A549 (cell line): ENCODE measurements around the gene ANO2. TPM values are rescaled to one million over a fixed set of nuclear protein-coding genes. Genes with fewer than 3 reads are reported as not detected.

Experiments
- ATAC-seq, 2 experiments: fragments of 200-7000 bp in 1 of 2; fragments of >200 bp in 1 of 2; cut with Nextera tagmentation in 1 of 2; cut with Tn5 transposase in 1 of 2; 3 replicates each; pipeline versions ENCODE4 v1.8.0 to v1.9.1; 2018 to 2020; ENCODE audit warnings: mild to moderate bottlenecking in 1 of 2, moderate library complexity in 1 of 2
- CTCF ChIA-PET: fragments of 300-600 bp; sonication (Branson Sonifier 250); formaldehyde crosslinking; extraction: SDS; loops from one replicate; lab custom pipeline; 2021; ENCODE audit warnings: antibody characterized with exemption, inconsistent platforms; lab: Yijun Ruan, JAX
- POLR2A ChIA-PET: fragments of 350-600 bp; formaldehyde crosslinking; extraction: SDS; loops from one replicate; lab custom pipeline; 2021; ENCODE audit warnings: antibody characterized with exemption, inconsistent platforms; lab: Yijun Ruan, JAX
- DNase-seq, 2 experiments: peaks; one replicate each; pipeline versions ENCODE4 v3.0.0 to v3.0.0-alpha.2; 2011 to 2016; ENCODE audit warnings: low read depth in 1 of 2, low spot score in 1 of 2
- FAIRE-seq: peaks from 2 replicates; lab custom pipeline; 2011; peaks lifted over from hg19 to GRCh38; lab: Jason Lieb, UNC
- H3K27ac ChIP-seq, 2 experiments: fragments of >200 bp; sonication (Bioruptor Twin); formaldehyde crosslinking; 3 replicates each; pipeline ENCODE4 v1.5.1; 2016 to 2017
- H3K4me1 ChIP-seq: fragments of >200 bp; sonication (Bioruptor Twin); formaldehyde crosslinking; 3 replicates; pipeline ENCODE4 v1.6.1; 2016
- H3K4me2 ChIP-seq: fragments of >200 bp; sonication (Bioruptor Twin); formaldehyde crosslinking; 3 replicates; pipeline ENCODE4 v1.6.1; 2016
- H3K4me3 ChIP-seq: fragments of >200 bp; sonication (Bioruptor Twin); formaldehyde crosslinking; 3 replicates; pipeline ENCODE4 v1.5.1; 2016
- H3K9me3 ChIP-seq: fragments of >200 bp; sonication (Bioruptor Twin); formaldehyde crosslinking; 3 replicates; pipeline ENCODE4 v1.6.1; 2016
- BHLHE40 ChIP-seq: IDR thresholded peaks from 2 replicates; pipeline ENCODE4 v1.6.1; 2012; ENCODE audit warnings: low read depth, low read length, inconsistent platforms
- CBX2 ChIP-seq: fragments of 200-600 bp; sonication (generic); IDR thresholded peaks from 2 replicates; pipeline ENCODE4 v1.6.1; 2016; ENCODE audit warnings: low read depth, mild to moderate bottlenecking, borderline replicate concordance
- CBX8 ChIP-seq: fragments of 200-600 bp; sonication (generic); IDR thresholded peaks from 2 replicates; pipeline ENCODE4 v1.6.1; 2016
- CEBPB ChIP-seq, 2 experiments: fragments of >200 bp in 1 of 2; sonication (Bioruptor Twin) in 1 of 2; formaldehyde crosslinking in 1 of 2; IDR thresholded peaks; 2 replicates each; pipeline ENCODE4 v1.6.1; 2012 to 2016
- EHMT2 ChIP-seq: fragments of 200-600 bp; sonication (generic); IDR thresholded peaks from 2 replicates; pipeline ENCODE4 v1.6.1; 2016; ENCODE audit warnings: antibody characterized with exemption, low read depth, mild to moderate bottlenecking, moderate library complexity
- FOSB ChIP-seq: fragments of 250-450 bp; sonication (Bioruptor Pico); IDR thresholded peaks from 2 replicates; pipeline ENCODE4 v1.5.0; 2020; ENCODE audit warnings: mild to moderate bottlenecking, moderate library complexity
- FOXS1 ChIP-seq: fragments of 250-450 bp; sonication (Bioruptor Pico); IDR thresholded peaks from 2 replicates; pipeline ENCODE4 v1.5.0; 2020; ENCODE audit warnings: mild to moderate bottlenecking, moderate library complexity
- GATA3 ChIP-seq: IDR thresholded peaks from 2 replicates; pipeline ENCODE4 v1.6.1; 2012; ENCODE audit warnings: borderline replicate concordance
- HDAC2 ChIP-seq: fragments of 200-600 bp; sonication (generic); IDR thresholded peaks from 2 replicates; pipeline ENCODE4 v1.6.1; 2016
- JUN ChIP-seq, 2 experiments: fragments of >200 bp; sonication (Bioruptor Twin); formaldehyde crosslinking; IDR thresholded peaks; 2 replicates in 1 of 2; 3 replicates in 1 of 2; pipeline ENCODE4 v1.6.1; 2016 to 2017
- KDM1A ChIP-seq: fragments of 200-600 bp; sonication (generic); IDR thresholded peaks from 2 replicates; pipeline ENCODE4 v1.6.1; 2016; ENCODE audit warnings: low read depth, mild to moderate bottlenecking
- MAFK ChIP-seq: fragments of 450-650 bp; IDR thresholded peaks from 2 replicates; pipeline ENCODE4 v1.6.1; 2014; ENCODE audit not compliant: partially characterized antibody
- MAZ ChIP-seq: fragments of 150-350 bp; IDR thresholded peaks from 2 replicates; pipeline ENCODE4 v1.6.1; 2014; ENCODE audit warnings: antibody characterized with exemption, low read depth, low read length, borderline replicate concordance
- NFE2L2 ChIP-seq: fragments of 150-350 bp; conservative IDR thresholded peaks from 2 replicates; pipeline ENCODE4 v1.6.1; 2014; ENCODE audit warnings: low read length
- NR3C1 ChIP-seq: fragments of >200 bp; sonication (Bioruptor Twin); formaldehyde crosslinking; IDR thresholded peaks from 3 replicates; pipeline ENCODE4 v1.6.1; 2017
- POLR2A ChIP-seq: IDR thresholded peaks from 2 replicates; pipeline ENCODE4 v1.6.1; 2012; ENCODE audit warnings: mild to moderate bottlenecking, low read length
- RAD21 ChIP-seq, 2 experiments: fragments of >200 bp in 1 of 2; sonication (Bioruptor Twin) in 1 of 2; formaldehyde crosslinking in 1 of 2; IDR thresholded peaks in 1 of 2; conservative IDR thresholded peaks in 1 of 2; 2 replicates in 1 of 2; 3 replicates in 1 of 2; pipeline ENCODE4 v1.6.1; 2012 to 2018; ENCODE audit warnings: inconsistent platforms in 1 of 2
- RARB ChIP-seq: fragments of 250-450 bp; sonication (Bioruptor Pico); IDR thresholded peaks from 2 replicates; pipeline ENCODE4 v1.8.0; 2021; ENCODE audit warnings: mild to moderate bottlenecking, moderate library complexity
- REST ChIP-seq: fragments of 200-600 bp; sonication (generic); IDR thresholded peaks from 2 replicates; pipeline ENCODE4 v1.6.1; 2016; ENCODE audit warnings: antibody characterized with exemption, mild to moderate bottlenecking, moderate library complexity
- RNF2 ChIP-seq: fragments of 200-600 bp; sonication (generic); IDR thresholded peaks from 2 replicates; pipeline ENCODE4 v1.6.1; 2016; ENCODE audit warnings: low read depth, mild to moderate bottlenecking, antibody characterized with exemption, moderate library complexity, borderline replicate concordance
- ZSCAN20 ChIP-seq: fragments of 250-450 bp; sonication (Bioruptor Pico); IDR thresholded peaks from 2 replicates; pipeline ENCODE4 v1.8.0; 2022; ENCODE audit warnings: mild to moderate bottlenecking, moderate library complexity
- WGBS: methylation state at CpG from one replicate; pipeline ENCODE4 v1.1.6; 2017; ENCODE audit errors: missing lambda C conversion rate; 5-methylcytosine and 5-hydroxymethylcytosine counted together
- polyA plus RNA-seq, 4 experiments: library from polyadenylated mRNA; depleted of rRNA in 3 of 4; stranded (reverse); fragments of >200 nt; fragmentation: RNase III in 1 of 4; extraction: RNeasy Plus Mini Kit Qiagen cat#74134 plus additional on column Dnase treatment in 1 of 4; gene quantifications; 2 replicates in 3 of 4; 3 replicates in 1 of 4; pipeline ENCODE4 v1.2.3, GENCODE V29; 2011 to 2017
- TF ChIP-seq, protein P1 (sequence below): fragments of 450-650 bp; IDR thresholded peaks from 2 replicates; pipeline ENCODE4 v1.6.1; 2014; ENCODE audit warnings: antibody characterized with exemption
- TF ChIP-seq, protein P2 (sequence below): fragments of 150-350 bp; IDR thresholded peaks from 2 replicates; pipeline ENCODE4 v1.6.1; 2014; ENCODE audit warnings: low read depth, mild to moderate bottlenecking, low read length
- TF ChIP-seq, protein P3 (sequence below): fragments of >200 bp; sonication (Bioruptor Twin); formaldehyde crosslinking; IDR thresholded peaks from 2 replicates; pipeline ENCODE4 v1.6.1; 2016

Gene ANO2
- polyA plus RNA-seq, 2 of the 4 experiments (the other 2 are of a cell fraction) = not detected

DNA sequence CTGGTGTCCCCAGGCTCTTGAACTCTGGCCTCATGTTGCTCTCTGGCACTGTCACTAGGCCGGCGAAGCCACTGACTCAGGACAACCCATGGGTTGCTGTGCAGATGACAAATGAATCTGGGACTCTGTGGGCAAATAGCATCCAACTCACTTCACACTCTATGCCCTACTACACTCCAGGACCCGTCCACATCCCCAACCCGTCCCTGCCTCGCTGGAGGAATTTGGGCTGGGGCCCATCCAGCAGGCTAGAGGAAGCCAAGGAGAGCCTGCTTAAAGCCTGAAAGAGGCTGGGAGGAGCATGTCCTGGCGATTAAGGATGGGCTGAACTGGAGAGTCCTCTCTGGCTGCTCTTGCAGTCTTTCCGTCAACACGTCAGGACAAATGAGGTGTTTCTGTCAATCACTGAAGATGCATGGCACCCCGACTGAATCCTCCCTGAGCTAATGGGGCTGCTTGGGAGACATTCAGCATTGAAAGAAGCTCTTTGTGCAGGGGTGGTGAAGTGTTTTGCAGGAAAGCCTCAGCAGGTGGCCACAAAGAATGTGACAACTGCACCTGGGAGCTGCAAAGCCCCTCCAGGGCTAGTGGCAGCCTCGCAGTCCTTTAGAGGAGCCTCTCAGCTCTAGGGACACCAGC lies 71.7 kb downstream of the ANO2 start:
- Histone ChIP-seq H3K27ac (no peak overlapping the region), H3K4me1 (no peaks in the 10 kb centered on the region), H3K4me3 (no peak overlapping the region), H3K4me2 (no peak overlapping the region), H3K9me3 (no peaks in the 10 kb centered on the region)
- no peak for TF ChIP-seq NR3C1
- TF ChIP-seq POLR2A = no peak
- no peak for TF ChIP-seq EHMT2
- TF ChIP-seq, protein P1, sequence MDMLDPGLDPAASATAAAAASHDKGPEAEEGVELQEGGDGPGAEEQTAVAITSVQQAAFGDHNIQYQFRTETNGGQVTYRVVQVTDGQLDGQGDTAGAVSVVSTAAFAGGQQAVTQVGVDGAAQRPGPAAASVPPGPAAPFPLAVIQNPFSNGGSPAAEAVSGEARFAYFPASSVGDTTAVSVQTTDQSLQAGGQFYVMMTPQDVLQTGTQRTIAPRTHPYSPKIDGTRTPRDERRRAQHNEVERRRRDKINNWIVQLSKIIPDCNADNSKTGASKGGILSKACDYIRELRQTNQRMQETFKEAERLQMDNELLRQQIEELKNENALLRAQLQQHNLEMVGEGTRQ = no peak
- TF ChIP-seq GATA3 = no peak
- no peak for TF ChIP-seq MAZ
- no peak for TF ChIP-seq JUN (IDR thresholded peaks at IDR 0.05)
- ATAC-seq = no peak; a peak in 1 of 6 replicates
- ChIA-PET CTCF (interaction anchor here (0.6 kb wide), 1 partner anchor 602 kb away, joined by 3 read pairs; no protein-coding TSS in a partner anchor), POLR2A (no interaction called here)
- FAIRE-seq = no peak
- 25% methylated on average over 10 of the region's 10 CpGs for WGBS
- DNase-seq = no peak

DNA sequence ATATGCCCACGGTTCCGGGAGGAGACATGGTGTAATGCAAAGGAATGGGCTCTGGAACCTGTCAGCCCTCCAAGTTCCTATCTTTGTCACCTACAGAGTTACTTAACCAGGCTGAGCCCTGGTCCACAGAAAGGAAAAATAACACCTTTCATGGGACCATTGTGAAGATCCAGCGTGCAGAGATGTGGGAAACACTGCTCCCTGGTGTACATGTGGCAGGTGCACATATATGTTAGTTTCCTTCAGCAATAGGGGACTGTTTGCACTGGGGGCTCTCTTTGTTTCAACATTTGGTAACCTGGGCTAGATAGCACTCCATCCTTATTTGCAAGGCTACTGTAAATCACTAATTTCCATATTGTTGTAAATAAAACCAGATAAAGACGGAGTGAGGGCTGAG lies 72.3 kb downstream of the ANO2 start:
- peak; percentile 31 to 64; a peak in 4 of 6 replicates for ATAC-seq
- no peaks in the 10 kb centered on the region for H3K4me1 ChIP-seq
- TF ChIP-seq EHMT2 = no peak
- peak in 1 of 2 experiments; percentile 38; a peak in 1 of 5 replicates for TF ChIP-seq RAD21 (conservative IDR thresholded peaks at IDR 0.05 in 1 of 2, IDR thresholded peaks at IDR 0.05 in 1 of 2)
- H3K9me3 ChIP-seq = no peaks in the 10 kb centered on the region
- no peak for FAIRE-seq
- POLR2A ChIA-PET = no interaction called here
- DNase-seq = peak; percentile 6 to 14
- no peak overlapping the region for H3K27ac ChIP-seq
- H3K4me3 ChIP-seq = no peak overlapping the region
- CTCF ChIA-PET = no interaction called here
- no peak overlapping the region for H3K4me2 ChIP-seq
- WGBS = 11% methylated on average over 4 of the region's 4 CpGs

DNA sequence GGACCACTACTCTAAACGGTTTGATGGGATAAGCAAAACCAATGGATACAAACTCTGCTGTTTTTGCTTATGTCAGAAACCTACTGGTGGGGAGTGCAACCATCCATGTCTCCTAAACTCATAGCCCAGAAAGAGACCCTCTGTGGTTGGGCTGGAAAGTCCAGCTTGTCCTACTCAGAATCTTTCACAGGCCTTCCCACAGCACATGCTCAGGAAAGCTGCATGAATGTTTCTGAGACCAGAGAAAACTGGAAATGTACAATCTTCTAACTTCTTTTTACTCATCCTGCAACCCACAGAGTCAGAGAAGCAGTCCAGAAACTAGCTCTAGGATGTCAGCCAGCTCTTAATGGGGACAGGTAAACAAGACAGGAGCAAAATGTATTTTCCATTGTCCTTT lies 73.3 kb downstream of the ANO2 start:
- H3K9me3 ChIP-seq = no peaks in the 10 kb centered on the region
- CTCF ChIA-PET = no interaction called here
- FAIRE-seq (no peak), DNase-seq (no peak), ATAC-seq (no peak)
- 0% methylated on average over 1 of the region's 1 CpG for WGBS
- POLR2A ChIA-PET = no interaction called here
- no peaks in the 10 kb centered on the region for H3K4me1 ChIP-seq
- no peak overlapping the region for H3K4me2 ChIP-seq
- TF ChIP-seq ZSCAN20 (CRISPR knock-in tag) = no peak
- TF ChIP-seq KDM1A = no peak
- TF ChIP-seq REST = no peak
- no peak for TF ChIP-seq CBX8
- TF ChIP-seq, protein P2, sequence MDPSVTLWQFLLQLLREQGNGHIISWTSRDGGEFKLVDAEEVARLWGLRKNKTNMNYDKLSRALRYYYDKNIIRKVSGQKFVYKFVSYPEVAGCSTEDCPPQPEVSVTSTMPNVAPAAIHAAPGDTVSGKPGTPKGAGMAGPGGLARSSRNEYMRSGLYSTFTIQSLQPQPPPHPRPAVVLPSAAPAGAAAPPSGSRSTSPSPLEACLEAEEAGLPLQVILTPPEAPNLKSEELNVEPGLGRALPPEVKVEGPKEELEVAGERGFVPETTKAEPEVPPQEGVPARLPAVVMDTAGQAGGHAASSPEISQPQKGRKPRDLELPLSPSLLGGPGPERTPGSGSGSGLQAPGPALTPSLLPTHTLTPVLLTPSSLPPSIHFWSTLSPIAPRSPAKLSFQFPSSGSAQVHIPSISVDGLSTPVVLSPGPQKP = no peak
- no peak for TF ChIP-seq CEBPB (IDR thresholded peaks at IDR 0.05)
- TF ChIP-seq BHLHE40 = no peak
- no peak for TF ChIP-seq RAD21 (conservative IDR thresholded peaks at IDR 0.05 in 1 of 2, IDR thresholded peaks at IDR 0.05 in 1 of 2)
- TF ChIP-seq POLR2A = no peak
- TF ChIP-seq FOSB (CRISPR knock-in tag) = no peak
- no peak for TF ChIP-seq RNF2
- no peak for TF ChIP-seq RARB (CRISPR knock-in tag)
- TF ChIP-seq, protein P3, sequence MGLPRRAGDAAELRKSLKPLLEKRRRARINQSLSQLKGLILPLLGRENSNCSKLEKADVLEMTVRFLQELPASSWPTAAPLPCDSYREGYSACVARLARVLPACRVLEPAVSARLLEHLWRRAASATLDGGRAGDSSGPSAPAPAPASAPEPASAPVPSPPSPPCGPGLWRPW = no peak
- TF ChIP-seq CBX2 = no peak
- TF ChIP-seq NFE2L2 = no peak
- no peak for TF ChIP-seq MAFK
- TF ChIP-seq FOXS1 (CRISPR knock-in tag) = no peak
- TF ChIP-seq HDAC2 = no peak
- no peak overlapping the region for H3K27ac ChIP-seq
- no peak overlapping the region for H3K4me3 ChIP-seq
